GM21381 (cell line): Measurements from ENCODE around the gene TMEM179.

ENCODE experiments used
- ATAC-seq: cut with Tn5 transposase; IDR thresholded peaks from one replicate; pipeline ENCODE4 v1.9.1; 2021; ENCODE audit warnings: mild to moderate bottlenecking, moderate library complexity; ENCODE audit not compliant: unreplicated experiment

TMEM179 gene

DNA sequence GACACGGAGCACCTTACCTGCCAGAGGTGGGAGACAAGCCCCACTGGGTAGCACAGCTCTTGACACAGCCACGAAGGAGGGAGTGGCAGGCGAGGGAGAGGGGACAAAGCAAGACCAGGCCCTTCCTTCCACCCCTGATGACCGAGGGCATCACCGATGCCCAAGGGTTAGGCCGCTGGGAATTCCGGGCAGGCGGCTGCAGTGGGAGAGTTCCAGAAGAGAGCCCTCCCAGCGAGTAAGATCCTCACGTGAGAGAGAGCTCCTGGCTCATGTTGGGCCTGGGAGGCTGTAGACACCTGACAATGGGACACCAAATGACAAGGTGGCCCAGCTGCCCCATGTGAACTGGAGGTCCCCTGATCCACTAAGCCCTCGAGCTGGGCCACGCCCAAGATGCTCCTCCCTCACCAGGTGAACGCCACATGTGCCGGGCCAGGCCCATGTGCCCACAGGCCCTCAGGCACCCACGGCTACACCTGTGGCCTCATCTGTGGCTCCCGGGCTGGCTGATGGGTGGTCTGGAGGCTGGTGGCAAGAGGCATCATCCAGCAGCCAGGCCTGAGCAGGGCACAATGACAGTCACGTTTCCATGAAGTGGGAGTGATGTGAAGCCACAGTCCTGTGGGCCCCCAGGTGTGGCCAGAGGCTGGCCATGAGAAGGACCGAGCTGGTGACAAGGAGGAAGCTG, 57.1 kb downstream of the TMEM179 start:
- no peak for ATAC-seq

DNA sequence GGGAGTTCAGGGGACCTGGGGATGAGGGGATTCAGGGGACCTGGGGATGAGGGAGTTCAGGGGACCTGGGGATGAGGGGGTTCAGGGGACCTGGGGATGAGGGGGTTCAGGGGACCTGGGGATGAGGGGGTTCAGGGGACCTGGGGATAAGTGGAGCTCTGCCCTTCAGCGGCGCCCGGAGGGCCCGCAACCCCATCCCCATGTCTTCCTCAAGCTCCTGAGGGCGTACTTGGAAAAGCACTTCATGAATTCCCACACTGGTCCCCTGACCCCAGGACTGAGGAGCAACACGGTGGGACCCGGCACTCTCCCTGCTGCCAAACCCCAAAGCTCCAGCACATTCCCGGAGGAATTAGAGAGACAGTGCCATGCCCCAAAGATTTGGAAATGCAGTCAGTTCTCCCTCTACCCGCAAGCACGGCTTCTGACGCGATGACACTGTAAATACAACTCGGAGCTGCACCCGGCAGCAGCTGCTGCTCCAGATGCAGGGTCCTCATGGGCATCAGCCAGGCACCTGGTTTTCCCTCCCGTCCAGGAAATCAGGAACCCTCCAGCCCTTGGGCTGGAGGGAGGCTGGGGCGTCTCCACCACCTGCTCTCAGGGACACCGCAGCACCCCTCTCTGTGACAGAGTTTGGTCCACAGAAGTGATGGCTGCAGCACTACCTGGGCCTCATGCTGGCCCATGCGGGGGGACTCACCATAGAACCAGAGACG, 57.8 kb downstream of the TMEM179 start:
- ATAC-seq, result no peak

DNA sequence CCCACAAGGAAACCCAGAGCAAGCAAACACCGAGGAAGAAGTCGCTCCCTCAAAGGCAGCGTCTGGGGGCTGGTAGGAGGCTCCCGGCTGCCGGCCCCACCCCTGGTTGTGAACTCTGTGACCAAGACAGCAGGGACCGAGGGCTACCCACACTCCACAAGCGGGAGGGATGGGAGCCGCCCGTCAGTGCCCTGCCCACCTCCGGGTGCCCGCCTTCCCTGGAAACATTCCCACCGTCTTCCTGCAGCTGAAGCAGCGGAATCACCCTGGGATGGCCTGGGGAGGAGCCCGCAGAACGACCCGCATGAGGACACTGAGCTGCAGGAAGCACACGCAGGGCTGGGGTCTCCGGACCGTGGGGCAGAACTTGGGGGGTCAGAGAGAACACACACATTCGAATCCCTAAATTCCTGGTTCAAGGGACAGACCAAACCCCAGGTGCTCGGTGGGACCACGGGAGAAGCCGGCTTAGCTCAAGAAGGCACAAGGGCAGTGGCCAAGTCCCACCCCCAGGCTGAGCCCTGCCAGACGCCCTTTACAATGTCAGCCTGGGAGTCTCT, 58.5 kb downstream of the TMEM179 start:
- ATAC-seq, result no peak

DNA sequence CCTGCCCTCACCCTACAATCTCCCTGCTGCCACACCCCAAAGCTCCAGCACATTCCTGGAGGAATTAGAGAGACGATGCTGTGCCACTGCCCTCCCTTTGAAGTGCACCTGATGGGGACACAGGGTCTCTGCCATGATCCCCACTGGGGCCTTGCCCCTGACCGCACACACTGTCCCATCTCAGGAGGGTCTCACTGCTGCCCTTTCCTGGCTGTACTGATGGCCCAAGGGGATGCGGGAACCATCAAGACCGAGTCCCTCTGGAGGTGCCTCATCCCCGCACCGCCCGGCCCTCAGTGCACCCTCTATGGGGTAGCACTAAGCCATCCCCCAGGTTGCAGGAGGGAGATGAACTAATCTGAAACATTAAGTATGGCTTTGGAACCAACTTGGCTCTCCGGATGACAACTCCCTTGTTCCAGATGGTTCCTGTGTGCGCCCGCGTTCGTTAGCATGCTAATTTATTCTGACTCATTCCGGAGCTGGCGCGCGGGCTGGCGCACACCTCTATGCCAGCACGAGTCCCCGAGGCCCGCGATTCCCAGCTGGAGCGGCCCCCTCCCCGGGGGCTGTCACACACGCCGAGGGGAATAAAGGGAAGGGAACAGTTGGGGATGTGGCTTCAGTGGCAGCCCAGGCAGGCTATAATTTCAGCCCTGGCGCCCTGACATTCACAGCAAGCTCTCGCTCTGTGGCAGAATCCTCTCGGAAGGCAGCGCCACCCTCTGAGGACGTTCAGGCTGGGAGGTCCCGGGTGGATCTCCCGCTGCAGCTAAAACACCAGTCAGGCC, 59.2 kb downstream of the TMEM179 start:
- no peak for ATAC-seq

DNA sequence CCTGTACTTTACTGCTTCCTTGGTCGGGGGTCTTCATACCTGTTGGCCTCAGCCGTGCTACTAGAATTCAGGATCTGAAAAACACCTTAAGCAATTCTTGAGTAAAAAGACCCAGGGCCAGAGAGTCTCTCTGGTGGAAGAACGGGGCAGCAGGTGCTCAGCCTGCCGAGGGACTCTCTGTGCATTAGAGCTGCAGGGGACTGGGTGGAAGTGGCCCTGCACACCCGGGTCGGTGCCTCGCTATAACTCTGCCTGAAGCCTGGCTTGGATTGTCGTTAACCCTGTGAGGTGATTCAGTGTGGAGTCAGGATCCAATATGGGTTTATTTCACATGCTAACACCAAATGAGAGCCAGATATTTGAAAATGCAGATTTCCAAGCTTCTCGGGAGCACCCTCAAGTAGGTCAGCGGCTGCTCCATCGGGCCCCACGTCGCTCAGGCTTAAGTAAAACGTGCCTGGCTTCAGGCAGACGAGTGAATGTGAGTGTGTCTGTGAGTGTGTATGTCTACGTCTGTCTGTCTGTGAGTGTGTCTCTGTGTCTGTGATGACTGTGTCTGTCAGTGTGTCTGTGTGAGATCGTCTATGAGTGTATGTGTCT, 60.1 kb downstream of the TMEM179 start:
- ATAC-seq, result no peak

DNA sequence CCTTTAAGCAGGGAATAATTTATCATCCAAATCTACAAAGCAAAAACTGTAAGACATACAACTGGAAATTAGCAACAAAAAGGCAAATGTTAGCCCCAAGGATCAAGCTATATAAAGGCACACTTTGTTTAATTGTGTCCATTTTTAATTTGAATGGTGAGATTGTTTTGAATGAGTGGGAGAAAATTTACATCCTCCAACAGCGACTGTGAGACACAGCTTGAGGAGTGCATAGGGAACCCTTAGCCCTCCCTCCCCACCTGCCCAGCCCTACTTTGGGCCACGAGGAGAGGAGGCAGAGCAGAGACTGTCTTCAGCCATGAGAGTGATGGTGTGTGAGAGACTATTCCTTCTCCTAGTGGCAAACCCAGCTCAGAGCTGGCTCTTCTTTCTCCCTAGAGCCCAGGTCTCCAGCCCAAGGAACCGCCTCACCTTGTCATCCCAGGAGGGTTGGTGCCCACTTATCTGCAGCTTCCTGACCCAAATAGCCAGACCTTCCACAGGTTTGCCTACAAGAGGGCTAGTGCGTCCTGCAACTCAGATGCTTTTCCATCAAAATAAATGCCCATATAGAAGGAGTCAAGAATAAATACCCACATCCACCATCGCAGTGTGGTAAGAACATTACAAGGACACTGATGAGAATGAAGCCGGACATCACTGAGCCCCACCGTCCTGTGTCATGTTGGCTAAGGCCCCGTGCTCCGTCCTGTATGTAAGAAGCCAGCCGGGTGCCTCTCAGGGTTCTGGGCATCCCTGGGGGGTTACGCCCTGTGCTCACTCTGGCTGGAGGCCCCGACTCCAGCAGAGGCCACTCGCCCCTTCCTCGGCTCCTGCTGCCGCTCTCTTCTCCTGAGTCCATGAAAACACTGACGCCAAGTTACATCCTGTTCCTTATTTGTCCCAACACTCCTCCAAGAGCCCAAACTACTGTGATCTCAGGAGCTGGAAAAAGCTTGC, 61.4 kb downstream of the TMEM179 start:
- ATAC-seq, result no peak

DNA sequence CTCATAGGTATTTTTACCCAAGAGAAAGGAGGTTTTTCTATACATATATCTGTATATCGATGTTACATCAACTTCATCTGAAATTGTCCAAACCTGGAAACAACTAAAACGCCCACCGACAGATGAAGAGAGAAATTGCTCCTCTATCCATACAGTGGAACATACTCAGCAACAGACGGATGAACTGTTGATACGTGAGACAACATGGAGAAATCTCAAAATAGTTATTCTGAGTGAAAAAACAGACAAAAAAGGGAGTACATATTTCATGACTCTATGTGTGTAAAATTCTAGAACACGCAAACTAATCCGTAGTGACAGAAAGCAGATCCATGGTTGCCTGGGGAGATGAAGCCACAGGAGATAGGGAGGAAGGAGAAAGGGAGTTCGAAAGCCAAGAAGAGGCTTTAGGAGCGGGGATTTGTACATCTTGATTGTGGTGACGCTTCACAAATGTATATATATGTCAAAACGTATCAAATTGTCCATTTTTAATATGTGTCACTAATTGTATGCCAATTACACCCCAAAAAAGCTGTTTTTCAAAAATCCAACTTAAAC, 62.6 kb downstream of the TMEM179 start:
- no peak for ATAC-seq
